Amygdala (tissue), 56 donors: ENCODE results near the gene NAV3.
"Not testable (repeated sequence)": the region's sequence is repeated elsewhere in the genome, so short reads cannot be mapped to it uniquely, and the experiment has no call there.

Source experiments
- DNase-seq, 56 donors: peaks; one replicate each; lab custom pipeline; 2025; lab: John Stamatoyannopoulos, UW

The NAV3 gene

GRCh38 chr12:78226763-78227162, 396.1 kb downstream of the NAV3 start:
- peak in 5 of 56 donors; percentile 1 to 65 (median 24) for DNase-seq

- DNase-seq, result peak in 1 of 56 donors; percentile 3
Measured at GRCh38 chr12:78229591-78230101, 399.0 kb downstream of the NAV3 start.

GRCh38 chr12:78232756-78233155, 402.1 kb downstream of the NAV3 start:
- no peak for DNase-seq

GRCh38 chr12:78236264-78236663, 405.6 kb downstream of the NAV3 start:
- no peak for DNase-seq

GRCh38 chr12:78239544-78239943, 408.9 kb downstream of the NAV3 start:
- DNase-seq, result no peak

GRCh38 chr12:78240827-78241226, 410.1 kb downstream of the NAV3 start:
- DNase-seq, result no peak

GRCh38 chr12:78241446-78241845, 410.8 kb downstream of the NAV3 start:
- DNase-seq, result no peak

- DNase-seq, result no peak
Measured at GRCh38 chr12:78244916-78245507, 414.3 kb downstream of the NAV3 start.

- no peak for DNase-seq
Measured at GRCh38 chr12:78248321-78248720, 417.6 kb downstream of the NAV3 start.

- DNase-seq, result no peak
Measured at GRCh38 chr12:78249578-78249977, 418.9 kb downstream of the NAV3 start.

GRCh38 chr12:78257662-78258061, 427.0 kb downstream of the NAV3 start:
- not testable (repeated sequence) for DNase-seq

GRCh38 chr12:78260976-78261375, 430.3 kb downstream of the NAV3 start:
- DNase-seq, result no peak

- DNase-seq, result no peak
Measured at GRCh38 chr12:78261901-78262300, 431.2 kb downstream of the NAV3 start.
